Ishikawa (cell line): ENCODE measurements around the gene RBPMS2.

ENCODE experiments used
- CEBPB ChIP-seq: IDR thresholded peaks from 2 replicates; pipeline ENCODE4 v1.6.1; 2012
- CREB1 ChIP-seq: IDR thresholded peaks from 2 replicates; pipeline ENCODE4 v1.6.1; 2012; ENCODE audit warnings: low read depth
- EGR1 ChIP-seq: IDR thresholded peaks from 2 replicates; pipeline ENCODE4 v1.6.1; 2012
- EP300 ChIP-seq: IDR thresholded peaks from 2 replicates; pipeline ENCODE4 v1.6.1; 2012; ENCODE audit warnings: borderline replicate concordance
- FOXM1 ChIP-seq: IDR thresholded peaks from 2 replicates; pipeline ENCODE4 v1.6.1; 2012; ENCODE audit warnings: low read depth, borderline replicate concordance
- NFIC ChIP-seq: IDR thresholded peaks from 2 replicates; pipeline ENCODE4 v1.6.1; 2012
- RAD21 ChIP-seq: IDR thresholded peaks from 2 replicates; pipeline ENCODE4 v1.6.1; 2012; ENCODE audit warnings: low read depth
- TAF1 ChIP-seq: IDR thresholded peaks from 2 replicates; pipeline ENCODE4 v1.6.1; 2012; ENCODE audit warnings: low read depth, mild to moderate bottlenecking
- TEAD4 ChIP-seq: IDR thresholded peaks from 2 replicates; pipeline ENCODE4 v1.6.1; 2012
- ZBTB7A ChIP-seq: IDR thresholded peaks from 2 replicates; pipeline ENCODE4 v1.6.1; 2012; ENCODE audit warnings: low read depth
- TF ChIP-seq, protein P1 (sequence below): IDR thresholded peaks from 2 replicates; pipeline ENCODE4 v1.6.1; 2012; ENCODE audit warnings: low read depth, mild to moderate bottlenecking
- TF ChIP-seq, protein P2 (sequence below): IDR thresholded peaks from 2 replicates; pipeline ENCODE4 v1.6.1; 2012
- TF ChIP-seq, protein P3 (sequence below): IDR thresholded peaks from 2 replicates; pipeline ENCODE4 v1.6.1; 2012

DNA sequence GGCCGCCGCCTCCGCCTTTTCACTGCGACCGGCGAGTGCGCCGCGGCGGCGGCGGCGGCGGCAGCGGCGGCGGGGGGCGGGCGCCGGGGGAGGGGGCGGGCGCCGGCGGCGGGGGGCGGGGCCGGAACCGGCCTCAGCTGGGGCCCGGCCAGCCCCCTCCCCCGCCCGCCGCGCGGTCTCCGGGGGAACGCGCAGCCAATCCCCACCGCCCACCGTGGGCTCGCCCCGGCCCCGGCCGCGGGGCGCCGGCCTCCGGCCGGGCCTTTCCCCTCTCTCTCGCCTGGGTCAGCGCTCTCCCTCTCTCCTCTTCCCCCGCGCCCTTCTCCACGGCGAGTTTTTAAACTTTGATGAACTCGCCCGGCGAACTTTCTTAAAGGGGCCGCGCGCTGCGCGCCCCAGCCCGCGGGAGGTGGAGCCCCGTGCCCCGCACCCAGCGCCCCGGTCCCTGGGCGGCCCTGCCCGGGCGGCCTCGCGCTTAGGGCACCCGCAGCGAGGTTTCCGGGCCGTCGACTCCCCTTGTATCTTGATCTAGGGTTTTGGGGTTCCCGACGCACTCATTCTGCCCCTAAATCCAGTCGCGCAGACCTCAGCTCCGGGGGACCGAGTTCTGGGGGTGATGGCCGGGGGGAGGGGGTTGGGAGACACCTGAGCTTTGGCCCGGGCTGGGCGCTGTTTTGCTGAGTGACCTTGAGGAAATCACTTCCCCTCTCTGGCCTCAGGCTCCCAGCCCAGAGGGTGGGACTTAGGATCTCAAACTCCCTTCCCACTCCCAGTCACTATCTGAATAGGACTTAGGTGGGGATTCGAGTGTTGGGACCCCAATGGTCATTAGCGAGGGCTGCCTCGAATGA, at the start of gene RBPMS2:
- TF ChIP-seq EP300 (no peak), CREB1 (no peak), TAF1 (no peak), ZBTB7A (no peak), RAD21 (no peak), CEBPB (no peak), TEAD4 (no peak), EGR1 (no peak), NFIC (no peak), FOXM1 (no peak)
- TF ChIP-seq, protein P1, sequence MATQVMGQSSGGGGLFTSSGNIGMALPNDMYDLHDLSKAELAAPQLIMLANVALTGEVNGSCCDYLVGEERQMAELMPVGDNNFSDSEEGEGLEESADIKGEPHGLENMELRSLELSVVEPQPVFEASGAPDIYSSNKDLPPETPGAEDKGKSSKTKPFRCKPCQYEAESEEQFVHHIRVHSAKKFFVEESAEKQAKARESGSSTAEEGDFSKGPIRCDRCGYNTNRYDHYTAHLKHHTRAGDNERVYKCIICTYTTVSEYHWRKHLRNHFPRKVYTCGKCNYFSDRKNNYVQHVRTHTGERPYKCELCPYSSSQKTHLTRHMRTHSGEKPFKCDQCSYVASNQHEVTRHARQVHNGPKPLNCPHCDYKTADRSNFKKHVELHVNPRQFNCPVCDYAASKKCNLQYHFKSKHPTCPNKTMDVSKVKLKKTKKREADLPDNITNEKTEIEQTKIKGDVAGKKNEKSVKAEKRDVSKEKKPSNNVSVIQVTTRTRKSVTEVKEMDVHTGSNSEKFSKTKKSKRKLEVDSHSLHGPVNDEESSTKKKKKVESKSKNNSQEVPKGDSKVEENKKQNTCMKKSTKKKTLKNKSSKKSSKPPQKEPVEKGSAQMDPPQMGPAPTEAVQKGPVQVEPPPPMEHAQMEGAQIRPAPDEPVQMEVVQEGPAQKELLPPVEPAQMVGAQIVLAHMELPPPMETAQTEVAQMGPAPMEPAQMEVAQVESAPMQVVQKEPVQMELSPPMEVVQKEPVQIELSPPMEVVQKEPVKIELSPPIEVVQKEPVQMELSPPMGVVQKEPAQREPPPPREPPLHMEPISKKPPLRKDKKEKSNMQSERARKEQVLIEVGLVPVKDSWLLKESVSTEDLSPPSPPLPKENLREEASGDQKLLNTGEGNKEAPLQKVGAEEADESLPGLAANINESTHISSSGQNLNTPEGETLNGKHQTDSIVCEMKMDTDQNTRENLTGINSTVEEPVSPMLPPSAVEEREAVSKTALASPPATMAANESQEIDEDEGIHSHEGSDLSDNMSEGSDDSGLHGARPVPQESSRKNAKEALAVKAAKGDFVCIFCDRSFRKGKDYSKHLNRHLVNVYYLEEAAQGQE, result no peak
- TF ChIP-seq, protein P2, sequence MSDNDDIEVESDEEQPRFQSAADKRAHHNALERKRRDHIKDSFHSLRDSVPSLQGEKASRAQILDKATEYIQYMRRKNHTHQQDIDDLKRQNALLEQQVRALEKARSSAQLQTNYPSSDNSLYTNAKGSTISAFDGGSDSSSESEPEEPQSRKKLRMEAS, result no peak
- TF ChIP-seq, protein P3, sequence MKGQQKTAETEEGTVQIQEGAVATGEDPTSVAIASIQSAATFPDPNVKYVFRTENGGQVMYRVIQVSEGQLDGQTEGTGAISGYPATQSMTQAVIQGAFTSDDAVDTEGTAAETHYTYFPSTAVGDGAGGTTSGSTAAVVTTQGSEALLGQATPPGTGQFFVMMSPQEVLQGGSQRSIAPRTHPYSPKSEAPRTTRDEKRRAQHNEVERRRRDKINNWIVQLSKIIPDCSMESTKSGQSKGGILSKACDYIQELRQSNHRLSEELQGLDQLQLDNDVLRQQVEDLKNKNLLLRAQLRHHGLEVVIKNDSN, result no peak
